Measurements from ENCODE around the gene FRMD1.

FRMD1 gene

GRCh38 chr6:168104636-168105035 lies 25.6 kb upstream of the FRMD1 start:
- no peak overlapping the region for H3K4me3 ChIP-seq (ENCODE audit: low read length)
- H3K4me2 ChIP-seq (ENCODE audit: low read length) = no peak overlapping the region
- H3K79me2 ChIP-seq (ENCODE audit: control insufficient read depth, low read length) = no peaks in the 10 kb centered on the region
- H3K9me2 ChIP-seq (replicated peaks; ENCODE audit: control insufficient read depth, low read length) = no peaks in the 10 kb centered on the region
- no peaks in the 10 kb centered on the region for H3K4me1 ChIP-seq (ENCODE audit: control insufficient read depth, low read length)
- no peaks in the 10 kb centered on the region for H3F3A ChIP-seq (ENCODE audit: control insufficient read depth, insufficient read depth)
- no peaks in the 10 kb centered on the region for H4K20me1 ChIP-seq (ENCODE audit: control insufficient read depth, insufficient read depth, low read depth, low read length)
- H3K27ac ChIP-seq (ENCODE audit: low read depth, low read length) = no peak overlapping the region
- H3K9me3 ChIP-seq (ENCODE audit: control insufficient read depth, insufficient read depth, low read length) = no peaks in the 10 kb centered on the region
- TF ChIP-seq EZH2phosphoT487 (IDR thresholded peaks at IDR 0.05; ENCODE audit: borderline replicate concordance, low read length) (no peak), CTCF (IDR thresholded peaks at IDR 0.05; ENCODE audit: low read depth, low read length, poor library complexity, severe bottlenecking) (no peak)
- H3K36me3 ChIP-seq (ENCODE audit: control insufficient read depth, low read length) = no peaks in the 10 kb centered on the region
- H3K27me3 ChIP-seq (ENCODE audit: control insufficient read depth, low read length) = no peaks in the 10 kb centered on the region

GRCh38 chr6:168103050-168103830 lies 24.2 kb upstream of the FRMD1 start:
- H4K20me1 ChIP-seq (ENCODE audit: control insufficient read depth, insufficient read depth, low read depth, low read length) = no peaks in the 10 kb centered on the region
- H3F3A ChIP-seq (ENCODE audit: control insufficient read depth, insufficient read depth) = no peaks in the 10 kb centered on the region
- no peak overlapping the region for H3K4me3 ChIP-seq (ENCODE audit: low read length)
- H3K27ac ChIP-seq (ENCODE audit: low read depth, low read length) = no peak overlapping the region
- no peaks in the 10 kb centered on the region for H3K9me3 ChIP-seq (ENCODE audit: control insufficient read depth, insufficient read depth, low read length)
- H3K4me1 ChIP-seq (ENCODE audit: control insufficient read depth, low read length) = no peaks in the 10 kb centered on the region
- no peaks in the 10 kb centered on the region for H3K36me3 ChIP-seq (ENCODE audit: control insufficient read depth, low read length)
- no peaks in the 10 kb centered on the region for H3K27me3 ChIP-seq (ENCODE audit: control insufficient read depth, low read length)
- no peak overlapping the region for H3K4me2 ChIP-seq (ENCODE audit: low read length)
- TF ChIP-seq EZH2phosphoT487 (IDR thresholded peaks at IDR 0.05; ENCODE audit: borderline replicate concordance, low read length) (no peak), CTCF (IDR thresholded peaks at IDR 0.05; ENCODE audit: low read depth, low read length, poor library complexity, severe bottlenecking) (no peak)
- H3K9me2 ChIP-seq (replicated peaks; ENCODE audit: control insufficient read depth, low read length) = no peaks in the 10 kb centered on the region
- H3K79me2 ChIP-seq (ENCODE audit: control insufficient read depth, low read length) = no peaks in the 10 kb centered on the region

GRCh38 chr6:168102315-168102985 lies 23.4 kb upstream of the FRMD1 start:
- Histone ChIP-seq H3K4me1 (ENCODE audit: control insufficient read depth, low read length) (no peaks in the 10 kb centered on the region), H4K20me1 (ENCODE audit: control insufficient read depth, insufficient read depth, low read depth, low read length) (no peaks in the 10 kb centered on the region), H3K27me3 (ENCODE audit: control insufficient read depth, low read length) (no peaks in the 10 kb centered on the region), H3K9me3 (ENCODE audit: control insufficient read depth, insufficient read depth, low read length) (no peaks in the 10 kb centered on the region), H3F3A (ENCODE audit: control insufficient read depth, insufficient read depth) (no peaks in the 10 kb centered on the region), H3K4me3 (ENCODE audit: low read length) (no peak overlapping the region), H3K79me2 (ENCODE audit: control insufficient read depth, low read length) (no peaks in the 10 kb centered on the region), H3K36me3 (ENCODE audit: control insufficient read depth, low read length) (no peaks in the 10 kb centered on the region), H3K27ac (ENCODE audit: low read depth, low read length) (no peak overlapping the region), H3K4me2 (ENCODE audit: low read length) (no peak overlapping the region), H3K9me2 (replicated peaks; ENCODE audit: control insufficient read depth, low read length) (no peaks in the 10 kb centered on the region)
- TF ChIP-seq EZH2phosphoT487 (IDR thresholded peaks at IDR 0.05; ENCODE audit: borderline replicate concordance, low read length) = no peak
- no peak for TF ChIP-seq CTCF (IDR thresholded peaks at IDR 0.05; ENCODE audit: low read depth, low read length, poor library complexity, severe bottlenecking)

Data from DOHH2 (cell line).